CD4-positive, alpha-beta T cell (primary cell): Measurements from ENCODE around the gene PAPPA. TPM values are rescaled to one million over a fixed set of nuclear protein-coding genes. Genes with fewer than 3 reads are reported as not detected.

ENCODE experiments used
- ATAC-seq: fragments of 200-7000 bp; cut with Tn5 transposase; one replicate; pipeline ENCODE4 v1.10.0; 2022; ENCODE audit warnings: mild to moderate bottlenecking; ENCODE audit not compliant: poor library complexity
- CTCF ChIA-PET: fragments of 350-600 bp; sonication (Branson Sonifier 250); formaldehyde crosslinking; loops from one replicate; lab custom pipeline; 2021; ENCODE audit warnings: antibody characterized with exemption, inconsistent platforms; lab: Charles Lee
- POLR2A ChIA-PET: fragments of 350-600 bp; sonication (Branson Sonifier 250); formaldehyde crosslinking; loops from one replicate; lab custom pipeline; 2021; ENCODE audit warnings: antibody characterized with exemption, inconsistent platforms; lab: Charles Lee
- DNase-seq, 14 experiments: peaks; one replicate each; pipeline ENCODE4 v3.0.0-alpha.2; 2013 to 2020; ENCODE audit warnings: mixed read lengths in 2 of 14
- H3K27ac ChIP-seq, 2 donors: one replicate each; pipeline versions ENCODE4 v1.5.1 to v1.7.0; 2013; ENCODE audit warnings: low read length in 2 of 2, low read depth in 1 of 2, mild to moderate bottlenecking in 1 of 2
- H3K27me3 ChIP-seq, 2 experiments: 1 replicate in 1 of 2; 2 replicates in 1 of 2; pipeline versions ENCODE4 v1.6.1 to v1.7.0; 2013; ENCODE audit warnings: low read length in 2 of 2, control low read depth in 1 of 2, mild to moderate bottlenecking in 1 of 2, moderate library complexity in 1 of 2; ENCODE audit not compliant: insufficient read depth in 2 of 2, control insufficient read depth in 1 of 2
- H3K36me3 ChIP-seq: one replicate; pipeline ENCODE4 v1.6.1; 2013; ENCODE audit warnings: low read length, control low read depth; ENCODE audit not compliant: insufficient read depth
- H3K4me1 ChIP-seq: one replicate; pipeline ENCODE4 v1.6.1; 2013; ENCODE audit warnings: low read length, control low read depth; ENCODE audit not compliant: insufficient read depth
- H3K4me3 ChIP-seq: one replicate; pipeline ENCODE4 v1.5.1; 2013; ENCODE audit warnings: mild to moderate bottlenecking, low read length, moderate library complexity
- H3K9me3 ChIP-seq, 2 experiments: 1 replicate in 1 of 2; 2 replicates in 1 of 2; pipeline versions ENCODE4 v1.6.1 to v1.7.0; 2013; ENCODE audit warnings: low read length in 2 of 2, mild to moderate bottlenecking in 2 of 2, control low read depth in 1 of 2, moderate library complexity in 1 of 2; ENCODE audit not compliant: control insufficient read depth in 1 of 2, insufficient read depth in 1 of 2
- H3K27ac Mint-ChIP-seq: one replicate; pipeline ENCODE4 v1.8.0; 2020; ENCODE audit warnings: mixed read lengths
- H3K27me3 Mint-ChIP-seq: one replicate; pipeline ENCODE4 v1.8.0; 2021; ENCODE audit warnings: mixed read lengths
- H3K36me3 Mint-ChIP-seq: one replicate; pipeline ENCODE4 v1.8.0; 2021; ENCODE audit warnings: low read depth, mixed read lengths
- H3K4me1 Mint-ChIP-seq: one replicate; pipeline ENCODE4 v1.8.0; 2021; ENCODE audit warnings: low read depth, mixed read lengths
- H3K4me3 Mint-ChIP-seq: one replicate; pipeline ENCODE4 v1.8.0; 2020; ENCODE audit warnings: mild to moderate bottlenecking, mixed read lengths
- H3K9me3 Mint-ChIP-seq: one replicate; pipeline ENCODE4 v1.8.0; 2020; ENCODE audit warnings: mixed read lengths
- CTCF ChIP-seq: fragments of 200-600 bp; IDR thresholded peaks from one replicate; pipeline ENCODE4 v1.8.0; 2022; ENCODE audit warnings: antibody characterized with exemption, mild to moderate bottlenecking
- intact Hi-C, 2 experiments: fragments of 100-400 bp; cut with DNase I in 1 of 2; cut with micrococcal nuclease in 1 of 2; formaldehyde crosslinking; loops; one replicate each; pipeline versions ENCODE4 v1.15.1 to v1.9.0; 2023 to 2025; cut with DNase I, micrococcal nuclease
- total RNA-seq, 174 experiments: library from RNA in 2 of 174; stranded (reverse) in 2 of 174; gene quantifications; one replicate each; pipeline ENCODE4 v1.2.3 and lab custom pipeline; 2021 to 2026

PAPPA gene
- total RNA-seq, 2 experiments from 2014 or later, result 0.03 TPM; not detected in 1

- TF ChIP-seq CTCF, result no peak
- H3K4me3 ChIP-seq, result no peak overlapping the region
- DNase-seq, result peak in 2 of 14 experiments; percentile 5 to 35
- Mint-ChIP-seq H3K9me3 (peaks cover 3% of the 10 kb centered on the region), H3K4me1 (no peaks in the 10 kb centered on the region), H3K36me3 (peaks cover 4% of the 10 kb centered on the region), H3K27me3 (no peaks in the 10 kb centered on the region), H3K4me3 (no peak overlapping the region), H3K27ac (no peak overlapping the region)
- intact Hi-C loops, result no loop called here
- H3K4me1 ChIP-seq, result no peaks in the 10 kb centered on the region
- no peak for ATAC-seq
- CTCF ChIA-PET, result no interaction called here
- H3K9me3 ChIP-seq, result no peaks in the 10 kb centered on the region
- POLR2A ChIA-PET, result no interaction called here
- no peaks in the 10 kb centered on the region for H3K36me3 ChIP-seq
- no peak overlapping the region for H3K27ac ChIP-seq
- H3K27me3 ChIP-seq, result no peaks in the 10 kb centered on the region
Measured at GRCh38 chr9:116450378-116451139, 297.0 kb downstream of the PAPPA start.

GRCh38 chr9:116451500-116452115, 298.0 kb downstream of the PAPPA start:
- CTCF ChIA-PET, result no interaction called here
- H3K4me3 ChIP-seq, result no peak overlapping the region
- H3K9me3 ChIP-seq, result peaks cover 0 to 3% of the 10 kb centered on the region in 2 experiments
- Mint-ChIP-seq H3K9me3 (peaks cover 4% of the 10 kb centered on the region), H3K27me3 (no peaks in the 10 kb centered on the region), H3K4me3 (no peak overlapping the region), H3K27ac (no peak overlapping the region), H3K36me3 (peaks cover 8% of the 10 kb centered on the region), H3K4me1 (no peaks in the 10 kb centered on the region)
- no peaks in the 10 kb centered on the region for H3K4me1 ChIP-seq
- POLR2A ChIA-PET, result interaction anchor here (0.6 kb wide), 1 partner anchor 8 kb away, joined by 3 read pairs; no protein-coding TSS in a partner anchor
- H3K36me3 ChIP-seq, result no peaks in the 10 kb centered on the region
- TF ChIP-seq CTCF, result no peak
- ATAC-seq (no peak), DNase-seq (no peak)
- H3K27ac ChIP-seq, result no peak overlapping the region
- H3K27me3 ChIP-seq, result no peaks in the 10 kb centered on the region
- intact Hi-C loops, result no loop called here
